Measurements from ENCODE around the gene GNB1.
"Not testable (repeated sequence)": the region's sequence is repeated elsewhere in the genome, so short reads cannot be mapped to it uniquely, and the experiment has no call there.

Gene GNB1

DNA sequence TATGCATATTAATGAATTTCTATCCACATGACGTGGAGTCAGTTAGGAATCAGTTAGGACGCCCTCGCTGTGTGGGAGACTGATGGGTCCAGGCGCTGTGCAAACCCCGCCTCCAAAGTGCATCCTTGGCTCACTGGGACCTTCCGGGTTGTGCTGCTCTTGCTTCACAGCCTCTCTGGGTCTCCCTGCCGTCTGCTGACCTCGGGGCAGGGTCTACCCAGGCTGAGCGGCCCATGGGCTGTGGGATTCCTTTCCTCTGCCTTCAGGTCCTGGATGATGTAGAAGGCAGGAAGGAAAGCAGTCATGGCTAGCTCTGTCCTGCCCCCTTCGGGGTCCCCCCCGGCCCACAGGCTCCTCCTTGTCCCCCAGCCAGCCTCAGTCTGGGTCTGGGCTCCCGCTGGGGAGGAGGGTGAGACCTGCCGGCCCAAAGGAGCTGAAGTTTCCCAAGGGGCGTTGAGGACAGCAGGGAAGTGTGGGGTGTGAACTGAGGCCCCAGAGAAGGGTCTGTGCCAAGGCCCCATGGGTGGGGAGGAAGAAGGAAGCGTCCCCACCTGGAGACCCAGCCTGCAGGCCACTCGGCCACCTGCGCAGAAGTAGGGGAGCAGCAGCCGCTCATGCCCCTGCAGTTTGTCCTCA is 142.1 kb downstream of the GNB1 start:
- no peak overlapping the region for H2AK5ac ChIP-seq (ENCODE audit: low read length, severe bottlenecking)
- no peak overlapping the region for H4K91ac ChIP-seq (ENCODE audit: low read length)
- H4K8ac ChIP-seq (ENCODE audit: low read length): no peak overlapping the region
- no peak overlapping the region for H3K4me3 ChIP-seq (ENCODE audit: insufficient read depth in 1 of 2, low read depth in 1 of 2, low read length in 2 of 2)
- peaks cover 17 to 18% of the 10 kb centered on the region in 2 experiments for H3K36me3 ChIP-seq (ENCODE audit: control insufficient read depth in 1 of 2, insufficient read depth in 2 of 2, low read depth in 1 of 2, low read length in 2 of 2)
- H3K9ac ChIP-seq (ENCODE audit: low read length): no peak overlapping the region
- WGBS: 77% methylated on average over 18 of the region's 18 CpGs
- H3K79me1 ChIP-seq (replicated peaks; ENCODE audit: low read length, poor library complexity, severe bottlenecking): peaks cover 5% of the 10 kb centered on the region
- peak overlapping the region in 1 of 2 experiments; percentile 79 for H3K14ac ChIP-seq (ENCODE audit: low read length in 2 of 2)
- peaks cover 2% of the 10 kb centered on the region for H3K4me1 ChIP-seq (ENCODE audit: control insufficient read depth, insufficient read depth, low read depth, low read length)
- DNase-seq: no peak
- H3K4me2 ChIP-seq (ENCODE audit: low read length, poor library complexity, severe bottlenecking): no peak overlapping the region
- H2BK12ac ChIP-seq (ENCODE audit: low read length in 2 of 2): peak overlapping the region in 1 of 2 experiments; percentile 18
- no peaks in the 10 kb centered on the region for H3K9me3 ChIP-seq (ENCODE audit: control insufficient read depth, low read length)
- H2AFZ ChIP-seq (ENCODE audit: low read depth, low read length): no peak overlapping the region
- no peak overlapping the region for H2BK5ac ChIP-seq (ENCODE audit: low read depth, low read length, poor library complexity, severe bottlenecking)
- no peak overlapping the region for H3K27ac ChIP-seq (ENCODE audit: low read length, poor library complexity, severe bottlenecking)
- H3K23ac ChIP-seq (ENCODE audit: low read length in 2 of 2): no peak overlapping the region
- no peaks in the 10 kb centered on the region for H3K27me3 ChIP-seq (ENCODE audit: control insufficient read depth in 1 of 2, insufficient read depth in 1 of 2, low read length in 2 of 2)
- H2BK15ac ChIP-seq (ENCODE audit: low read depth, poor library complexity, severe bottlenecking): no peak overlapping the region
- no peak overlapping the region for H2BK120ac ChIP-seq (ENCODE audit: low read depth, low read length)
- no peak overlapping the region for H3K4ac ChIP-seq (ENCODE audit: low read depth in 1 of 2, low read length in 2 of 2)
- H3K18ac ChIP-seq (ENCODE audit: low read depth in 1 of 2, low read length in 2 of 2): peak overlapping the region in 1 of 2 experiments; percentile 40

DNA sequence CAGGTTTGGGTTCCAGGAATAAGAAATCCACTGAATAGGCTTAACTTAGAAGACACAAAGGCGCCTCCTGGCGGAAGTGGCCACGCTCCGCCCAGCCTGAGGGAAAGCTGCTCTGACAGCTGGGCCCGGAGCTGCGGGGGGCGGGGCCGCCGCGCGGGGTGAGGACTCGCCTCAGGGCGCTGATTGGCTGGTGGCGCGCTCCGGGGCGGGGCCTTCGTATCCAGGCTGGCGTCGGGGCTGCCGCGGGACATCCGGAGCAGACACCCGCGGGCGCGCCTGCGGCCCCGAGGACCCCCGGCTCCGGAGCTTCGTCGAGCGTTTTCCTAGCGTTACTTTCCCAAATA is 144.3 kb downstream of the GNB1 start:
- not testable (repeated sequence) for H3K18ac ChIP-seq (ENCODE audit: low read depth in 1 of 2, low read length in 2 of 2); DNase-seq; H3K27me3 ChIP-seq (ENCODE audit: control insufficient read depth in 1 of 2, insufficient read depth in 1 of 2, low read length in 2 of 2); H3K79me1 ChIP-seq (replicated peaks; ENCODE audit: low read length, poor library complexity, severe bottlenecking); H3K4ac ChIP-seq (ENCODE audit: low read depth in 1 of 2, low read length in 2 of 2); H2BK12ac ChIP-seq (ENCODE audit: low read length in 2 of 2); H2AK5ac ChIP-seq (ENCODE audit: low read length, severe bottlenecking); H2BK5ac ChIP-seq (ENCODE audit: low read depth, low read length, poor library complexity, severe bottlenecking); H3K14ac ChIP-seq (ENCODE audit: low read length in 2 of 2); H3K27ac ChIP-seq (ENCODE audit: low read length, poor library complexity, severe bottlenecking); H2BK120ac ChIP-seq (ENCODE audit: low read depth, low read length); H3K4me1 ChIP-seq (ENCODE audit: control insufficient read depth, insufficient read depth, low read depth, low read length); H4K91ac ChIP-seq (ENCODE audit: low read length); H3K4me2 ChIP-seq (ENCODE audit: low read length, poor library complexity, severe bottlenecking); H3K23ac ChIP-seq (ENCODE audit: low read length in 2 of 2); H2AFZ ChIP-seq (ENCODE audit: low read depth, low read length); H3K36me3 ChIP-seq (ENCODE audit: control insufficient read depth in 1 of 2, insufficient read depth in 2 of 2, low read depth in 1 of 2, low read length in 2 of 2); H4K8ac ChIP-seq (ENCODE audit: low read length); H2BK15ac ChIP-seq (ENCODE audit: low read depth, poor library complexity, severe bottlenecking); H3K9me3 ChIP-seq (ENCODE audit: control insufficient read depth, low read length); H3K4me3 ChIP-seq (ENCODE audit: insufficient read depth in 1 of 2, low read depth in 1 of 2, low read length in 2 of 2)
- WGBS: no CpG with 5 or more reads among the region's 35 CpGs
- H3K9ac ChIP-seq (ENCODE audit: low read length): peak overlapping the region; percentile 86

DNA sequence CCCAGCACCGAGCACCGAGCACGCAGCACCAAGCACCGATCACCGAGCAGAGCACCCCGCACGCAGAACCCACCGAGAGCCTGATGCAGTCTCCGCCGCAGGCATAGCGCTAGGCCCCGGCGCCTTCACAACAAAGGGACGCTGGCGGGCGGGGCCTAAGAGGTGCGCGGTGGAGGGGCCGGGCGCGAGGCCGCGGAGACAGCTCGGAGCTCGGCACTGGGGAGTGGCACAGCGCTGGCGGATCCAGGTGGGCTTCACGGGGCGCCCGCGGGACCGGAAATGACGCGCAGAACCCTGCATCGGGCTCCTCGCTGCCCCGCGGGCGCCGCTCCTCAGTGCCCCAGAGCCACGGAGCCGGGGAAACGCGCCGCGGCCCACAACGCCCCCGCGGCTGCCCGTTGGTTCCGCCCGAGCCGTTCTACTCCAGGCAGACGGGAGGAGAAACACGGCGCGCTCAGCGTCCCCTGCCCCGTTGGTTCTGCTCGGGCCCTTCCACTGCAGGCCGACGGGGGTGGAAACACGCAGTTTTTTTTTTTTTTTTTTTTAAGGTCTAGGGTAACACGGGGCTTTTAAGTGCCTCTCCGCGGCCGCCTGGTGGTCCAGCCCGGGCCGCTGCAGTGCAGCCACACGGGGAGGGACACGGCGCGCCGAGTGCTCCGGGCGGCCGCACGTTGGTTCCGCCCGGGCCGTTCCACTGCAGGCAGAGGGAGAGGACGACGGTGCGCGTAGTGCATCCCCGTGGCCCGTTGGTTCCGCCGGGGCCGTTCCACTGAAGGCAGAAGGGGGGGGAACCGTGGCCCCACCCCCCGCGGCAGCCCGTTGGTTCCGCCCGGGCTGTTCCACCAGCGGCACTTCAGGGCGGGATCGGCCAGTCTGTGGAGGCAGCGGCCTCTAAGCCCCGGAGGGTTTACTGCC is 145.0 kb downstream of the GNB1 start:
- 0% methylated on average over 26 of the region's 101 CpGs for WGBS
- not testable (repeated sequence) for H2BK12ac ChIP-seq (ENCODE audit: low read length in 2 of 2); H3K18ac ChIP-seq (ENCODE audit: low read depth in 1 of 2, low read length in 2 of 2); H3K14ac ChIP-seq (ENCODE audit: low read length in 2 of 2); H3K36me3 ChIP-seq (ENCODE audit: control insufficient read depth in 1 of 2, insufficient read depth in 2 of 2, low read depth in 1 of 2, low read length in 2 of 2); H2AFZ ChIP-seq (ENCODE audit: low read depth, low read length); H3K4ac ChIP-seq (ENCODE audit: low read depth in 1 of 2, low read length in 2 of 2); H3K27me3 ChIP-seq (ENCODE audit: control insufficient read depth in 1 of 2, insufficient read depth in 1 of 2, low read length in 2 of 2); H3K23ac ChIP-seq (ENCODE audit: low read length in 2 of 2); H3K9me3 ChIP-seq (ENCODE audit: control insufficient read depth, low read length); H2BK15ac ChIP-seq (ENCODE audit: low read depth, poor library complexity, severe bottlenecking); H2AK5ac ChIP-seq (ENCODE audit: low read length, severe bottlenecking); H2BK120ac ChIP-seq (ENCODE audit: low read depth, low read length); H3K4me1 ChIP-seq (ENCODE audit: control insufficient read depth, insufficient read depth, low read depth, low read length); H4K8ac ChIP-seq (ENCODE audit: low read length); H3K79me1 ChIP-seq (replicated peaks; ENCODE audit: low read length, poor library complexity, severe bottlenecking)
- peak; percentile 91 for DNase-seq
- peak overlapping the region; percentile 51 to 63 for H3K4me3 ChIP-seq (ENCODE audit: insufficient read depth in 1 of 2, low read depth in 1 of 2, low read length in 2 of 2)
- peak overlapping the region; percentile 81 for H2BK5ac ChIP-seq (ENCODE audit: low read depth, low read length, poor library complexity, severe bottlenecking)
- peak overlapping the region; percentile 86 for H3K9ac ChIP-seq (ENCODE audit: low read length)
- peak overlapping the region; percentile 61 for H4K91ac ChIP-seq (ENCODE audit: low read length)
- H3K4me2 ChIP-seq (ENCODE audit: low read length, poor library complexity, severe bottlenecking): peak overlapping the region; percentile 33
- H3K27ac ChIP-seq (ENCODE audit: low read length, poor library complexity, severe bottlenecking): peak overlapping the region; percentile 94

DNA sequence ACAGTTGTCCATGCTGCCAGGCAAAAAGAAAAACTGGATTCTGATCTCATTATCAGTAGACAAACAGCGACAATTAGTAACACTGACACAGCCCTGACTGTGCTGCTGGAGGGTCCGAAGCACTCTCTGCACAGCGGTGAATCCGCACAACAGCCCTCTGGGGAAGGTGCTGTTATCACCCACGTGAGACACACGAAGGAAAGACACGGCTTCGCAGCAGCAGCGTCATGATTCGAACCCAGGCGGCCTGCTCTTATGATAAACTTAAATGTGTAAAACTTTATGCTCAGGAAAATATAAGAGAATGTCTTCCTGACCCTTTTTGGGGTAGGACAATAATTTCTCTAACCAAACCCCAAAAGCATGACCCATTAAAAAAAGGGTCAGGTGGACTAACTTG is 148.4 kb downstream of the GNB1 start:
- H3K4me1 ChIP-seq (ENCODE audit: control insufficient read depth, insufficient read depth, low read depth, low read length); H2AFZ ChIP-seq (ENCODE audit: low read depth, low read length); H3K23ac ChIP-seq (ENCODE audit: low read length in 2 of 2); H3K4me3 ChIP-seq (ENCODE audit: insufficient read depth in 1 of 2, low read depth in 1 of 2, low read length in 2 of 2); H3K27me3 ChIP-seq (ENCODE audit: control insufficient read depth in 1 of 2, insufficient read depth in 1 of 2, low read length in 2 of 2); H3K18ac ChIP-seq (ENCODE audit: low read depth in 1 of 2, low read length in 2 of 2); H2BK15ac ChIP-seq (ENCODE audit: low read depth, poor library complexity, severe bottlenecking); H3K4ac ChIP-seq (ENCODE audit: low read depth in 1 of 2, low read length in 2 of 2); H4K91ac ChIP-seq (ENCODE audit: low read length); H3K14ac ChIP-seq (ENCODE audit: low read length in 2 of 2); H3K4me2 ChIP-seq (ENCODE audit: low read length, poor library complexity, severe bottlenecking); H2BK120ac ChIP-seq (ENCODE audit: low read depth, low read length); H3K79me1 ChIP-seq (replicated peaks; ENCODE audit: low read length, poor library complexity, severe bottlenecking); H3K9ac ChIP-seq (ENCODE audit: low read length); H3K9me3 ChIP-seq (ENCODE audit: control insufficient read depth, low read length); H4K8ac ChIP-seq (ENCODE audit: low read length); H3K27ac ChIP-seq (ENCODE audit: low read length, poor library complexity, severe bottlenecking); H2AK5ac ChIP-seq (ENCODE audit: low read length, severe bottlenecking); DNase-seq; H2BK5ac ChIP-seq (ENCODE audit: low read depth, low read length, poor library complexity, severe bottlenecking); H2BK12ac ChIP-seq (ENCODE audit: low read length in 2 of 2): not testable (repeated sequence)
- peaks cover 7 to 12% of the 10 kb centered on the region in 2 experiments for H3K36me3 ChIP-seq (ENCODE audit: control insufficient read depth in 1 of 2, insufficient read depth in 2 of 2, low read depth in 1 of 2, low read length in 2 of 2)
- 82% methylated on average over 6 of the region's 11 CpGs for WGBS
